Vagina (tissue), 2 donors: ENCODE results near the gene FGD2. TPM values are rescaled to one million over a fixed set of nuclear protein-coding genes. Genes with fewer than 3 reads are reported as not detected.

ENCODE experiments used
- DNase-seq, 2 donors: peaks; one replicate each; pipeline ENCODE4 v3.0.0-alpha.2; 2017; ENCODE audit errors: extremely low spot score in 2 of 2
- H3K27ac ChIP-seq: fragments of 200-600 bp; sonication (generic); one replicate; pipeline ENCODE4 v1.5.1; 2019
- H3K27me3 ChIP-seq: fragments of 200-600 bp; sonication (generic); one replicate; pipeline ENCODE4 v1.5.1; 2019
- H3K36me3 ChIP-seq, 2 donors: fragments of 200-600 bp; sonication (generic); one replicate each; pipeline ENCODE4 v1.5.1; 2017 to 2019
- H3K4me1 ChIP-seq: fragments of 200-600 bp; sonication (generic); one replicate; pipeline ENCODE4 v1.5.1; 2019
- H3K4me3 ChIP-seq, 2 donors: fragments of 200-600 bp; sonication (generic); 1 replicate in 1 of 2; 2 replicates in 1 of 2; pipeline ENCODE4 v1.5.1; 2016 to 2019
- H3K9me3 ChIP-seq: fragments of 200-600 bp; sonication (generic); one replicate; pipeline ENCODE4 v1.5.1; 2019
- POLR2A ChIP-seq, 2 donors: fragments of 450-650 bp; IDR thresholded peaks; one replicate each; pipeline ENCODE4 v1.6.1; 2017; ENCODE audit warnings: antibody characterized with exemption in 2 of 2, mild to moderate bottlenecking in 2 of 2, moderate library complexity in 2 of 2
- POLR2AphosphoS5 ChIP-seq, 2 donors: sonication (generic); formaldehyde crosslinking; IDR thresholded peaks; one replicate each; pipeline ENCODE4 v1.9.0; 2017; ENCODE audit warnings: antibody characterized with exemption in 2 of 2, mild to moderate bottlenecking in 2 of 2, low read depth in 1 of 2; ENCODE audit not compliant: insufficient read depth in 1 of 2
- intact Hi-C: fragments of 100-400 bp; cut with DNase I; formaldehyde crosslinking; loops from one replicate; pipeline ENCODE4 v1.15.1; 2023
- total RNA-seq: library from RNA; depleted of rRNA; stranded (reverse); fragments of >200 nt; gene quantifications from one replicate; pipeline ENCODE4 v1.2.3, GENCODE V29; 2016
- TF ChIP-seq, protein P1 (sequence below), 3 experiments: fragments of 450-650 bp in 2 of 3; fragments of 200-600 bp in 1 of 3; sonication (generic) in 1 of 3; IDR thresholded peaks; one replicate each; pipeline ENCODE4 v1.5.1; 2017 to 2019; ENCODE audit warnings: antibody characterized with exemption in 3 of 3, mild to moderate bottlenecking in 2 of 3, moderate library complexity in 2 of 3

The FGD2 gene
- total RNA-seq, 1 donor from 2014 or later, result 20.4 TPM

DNA sequence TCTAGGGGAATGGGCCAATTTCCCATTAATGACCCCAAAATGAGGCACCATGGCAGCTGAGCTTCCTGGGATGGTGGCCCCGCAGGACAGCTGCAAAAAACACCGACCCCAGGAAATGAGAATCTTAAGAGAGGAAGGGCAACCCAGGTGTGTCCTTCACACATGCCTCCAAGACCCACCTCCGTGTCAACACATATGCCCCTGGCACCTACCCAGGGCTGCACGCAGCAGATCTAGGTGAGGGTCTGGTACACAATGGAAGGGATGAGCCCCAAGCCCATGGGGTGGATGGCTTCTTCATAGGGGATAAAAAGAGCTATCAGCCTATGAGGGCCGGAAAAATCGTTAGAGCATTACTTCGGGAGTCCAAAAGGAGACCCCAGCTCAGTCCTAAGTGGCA lies 28.9 kb upstream of the FGD2 start:
- DNase-seq, result no peak
- Histone ChIP-seq H3K36me3 (peaks cover 0 to 68% of the 10 kb centered on the region in 2 donors), H3K27me3 (no peaks in the 10 kb centered on the region), H3K4me3 (no peak overlapping the region), H3K27ac (peak overlapping the region; percentile 86), H3K9me3 (no peaks in the 10 kb centered on the region), H3K4me1 (peaks cover 61% of the 10 kb centered on the region)
- intact Hi-C loops, result no loop called here
- TF ChIP-seq POLR2A (IDR thresholded peaks at IDR 0.05) (no peak), POLR2AphosphoS5 (IDR thresholded peaks at IDR 0.05; ENCODE audit: insufficient read depth in 1 of 2, low read depth in 1 of 2) (no peak)
- TF ChIP-seq, protein P1, sequence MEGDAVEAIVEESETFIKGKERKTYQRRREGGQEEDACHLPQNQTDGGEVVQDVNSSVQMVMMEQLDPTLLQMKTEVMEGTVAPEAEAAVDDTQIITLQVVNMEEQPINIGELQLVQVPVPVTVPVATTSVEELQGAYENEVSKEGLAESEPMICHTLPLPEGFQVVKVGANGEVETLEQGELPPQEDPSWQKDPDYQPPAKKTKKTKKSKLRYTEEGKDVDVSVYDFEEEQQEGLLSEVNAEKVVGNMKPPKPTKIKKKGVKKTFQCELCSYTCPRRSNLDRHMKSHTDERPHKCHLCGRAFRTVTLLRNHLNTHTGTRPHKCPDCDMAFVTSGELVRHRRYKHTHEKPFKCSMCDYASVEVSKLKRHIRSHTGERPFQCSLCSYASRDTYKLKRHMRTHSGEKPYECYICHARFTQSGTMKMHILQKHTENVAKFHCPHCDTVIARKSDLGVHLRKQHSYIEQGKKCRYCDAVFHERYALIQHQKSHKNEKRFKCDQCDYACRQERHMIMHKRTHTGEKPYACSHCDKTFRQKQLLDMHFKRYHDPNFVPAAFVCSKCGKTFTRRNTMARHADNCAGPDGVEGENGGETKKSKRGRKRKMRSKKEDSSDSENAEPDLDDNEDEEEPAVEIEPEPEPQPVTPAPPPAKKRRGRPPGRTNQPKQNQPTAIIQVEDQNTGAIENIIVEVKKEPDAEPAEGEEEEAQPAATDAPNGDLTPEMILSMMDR (IDR thresholded peaks at IDR 0.05), result no peak

DNA sequence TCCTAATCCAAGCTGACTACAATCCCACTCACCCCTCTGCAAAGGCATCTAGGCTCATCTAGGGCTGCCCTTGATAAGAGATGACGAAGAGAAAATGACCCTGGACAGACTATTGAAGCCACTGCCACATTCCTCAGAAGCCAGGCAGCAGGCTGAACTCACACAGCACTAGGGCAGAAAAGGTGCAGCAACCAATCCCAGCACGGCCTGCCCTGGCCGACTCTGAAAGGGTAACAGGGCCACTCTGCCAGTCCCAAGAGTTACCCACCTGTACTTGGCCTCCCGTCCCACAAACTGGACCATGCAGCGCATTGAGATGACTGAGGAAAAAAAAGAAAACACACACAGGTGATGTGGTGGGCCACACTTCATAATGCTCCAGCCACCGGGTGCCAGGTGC lies 28.5 kb upstream of the FGD2 start:
- Histone ChIP-seq H3K27ac (peak overlapping the region; percentile 86), H3K9me3 (no peaks in the 10 kb centered on the region), H3K27me3 (no peaks in the 10 kb centered on the region), H3K36me3 (peaks cover 0 to 64% of the 10 kb centered on the region in 2 donors), H3K4me1 (peaks cover 61% of the 10 kb centered on the region), H3K4me3 (no peak overlapping the region)
- no peak for DNase-seq
- intact Hi-C loops, result no loop called here
- TF ChIP-seq POLR2AphosphoS5 (IDR thresholded peaks at IDR 0.05; ENCODE audit: insufficient read depth in 1 of 2, low read depth in 1 of 2) (no peak), POLR2A (IDR thresholded peaks at IDR 0.05) (no peak)
- TF ChIP-seq, protein P1 (IDR thresholded peaks at IDR 0.05), result no peak

DNA sequence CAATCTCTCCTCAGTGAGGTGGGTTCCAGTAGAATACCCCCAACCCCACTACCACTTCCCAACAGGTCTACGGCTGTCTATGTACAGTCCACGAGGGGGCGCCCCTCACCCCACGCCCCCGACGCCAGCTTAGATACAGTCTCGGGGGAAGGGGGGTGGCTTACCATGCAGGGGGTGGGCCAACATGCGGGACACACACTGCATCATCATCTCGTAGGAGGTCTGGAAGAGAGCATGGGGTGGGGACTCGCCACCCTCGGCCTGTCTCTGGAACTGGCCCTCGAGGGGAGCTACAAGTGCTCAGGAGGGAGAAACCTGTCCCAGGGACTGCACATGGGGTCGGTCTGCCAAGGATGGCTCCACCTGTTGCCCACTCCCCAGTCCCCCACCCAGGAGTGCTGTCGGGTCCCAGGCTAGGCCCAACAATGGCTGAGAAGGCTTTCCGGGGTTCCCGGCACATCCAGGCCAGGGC lies 27.9 kb upstream of the FGD2 start:
- Histone ChIP-seq H3K4me1 (peaks cover 61% of the 10 kb centered on the region), H3K4me3 (no peak overlapping the region), H3K9me3 (no peaks in the 10 kb centered on the region), H3K27me3 (no peaks in the 10 kb centered on the region), H3K36me3 (peaks cover 0 to 59% of the 10 kb centered on the region in 2 donors), H3K27ac (peak overlapping the region; percentile 86)
- DNase-seq, result no peak
- intact Hi-C loops, result no loop called here
- TF ChIP-seq, protein P1 (IDR thresholded peaks at IDR 0.05), result no peak
- TF ChIP-seq POLR2AphosphoS5 (IDR thresholded peaks at IDR 0.05; ENCODE audit: insufficient read depth in 1 of 2, low read depth in 1 of 2) (no peak), POLR2A (IDR thresholded peaks at IDR 0.05) (no peak)

DNA sequence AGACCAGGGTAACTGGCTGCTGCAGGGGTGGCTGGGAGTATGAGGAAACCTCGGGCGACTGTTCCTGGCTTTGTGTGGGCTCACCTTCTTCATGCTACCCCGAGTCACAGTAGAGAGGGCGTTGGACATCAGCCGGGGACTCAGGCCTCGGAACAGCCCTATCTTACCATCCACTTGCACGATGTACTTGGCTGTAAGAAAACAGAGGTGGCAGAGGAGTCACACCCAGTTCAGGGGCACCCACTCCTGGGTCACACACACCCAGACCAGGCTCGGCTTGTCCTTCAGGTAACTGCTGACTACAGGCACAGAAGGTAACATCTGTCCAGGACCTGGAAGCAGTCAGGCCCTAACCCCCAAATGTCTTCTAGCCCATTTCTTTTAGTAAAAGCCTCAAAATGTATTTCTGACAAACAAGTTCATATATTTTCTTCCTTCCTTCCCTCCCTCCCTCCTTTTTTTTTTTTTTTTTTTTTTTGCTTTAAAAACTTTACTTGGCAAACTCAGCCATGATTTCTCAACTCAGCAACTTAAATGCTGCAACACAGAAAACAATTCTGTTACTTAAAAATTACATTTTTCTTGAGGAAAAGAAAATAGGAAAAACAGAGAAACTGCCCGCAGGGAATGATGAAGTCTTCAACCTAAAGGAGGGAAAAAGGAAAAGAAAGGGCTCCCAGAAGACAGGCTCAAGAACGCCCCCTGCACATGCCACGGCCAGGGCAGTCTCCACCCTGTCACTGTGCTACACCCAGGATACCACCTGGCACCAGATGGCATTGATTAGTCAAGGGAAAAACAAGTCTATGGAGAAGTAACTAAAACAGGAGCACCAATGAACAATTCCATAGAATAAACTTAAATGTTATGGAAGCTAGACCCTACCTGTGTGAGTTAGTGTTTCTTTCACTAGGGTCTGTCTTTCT lies 26.8 kb upstream of the FGD2 start:
- peaks cover 61% of the 10 kb centered on the region for H3K4me1 ChIP-seq
- no peak for TF ChIP-seq POLR2A (IDR thresholded peaks at IDR 0.05)
- no peak for TF ChIP-seq POLR2AphosphoS5 (IDR thresholded peaks at IDR 0.05; ENCODE audit: insufficient read depth in 1 of 2, low read depth in 1 of 2)
- TF ChIP-seq, protein P1 (IDR thresholded peaks at IDR 0.05), result no peak
- H3K36me3 ChIP-seq, result peaks cover 0 to 49% of the 10 kb centered on the region in 2 donors
- H3K4me3 ChIP-seq, result peak overlapping the region in 1 of 2 donors; percentile 5
- H3K27me3 ChIP-seq, result no peaks in the 10 kb centered on the region
- H3K9me3 ChIP-seq, result no peaks in the 10 kb centered on the region
- intact Hi-C loops, result no loop called here
- peak overlapping the region; percentile 86 for H3K27ac ChIP-seq
- no peak for DNase-seq

DNA sequence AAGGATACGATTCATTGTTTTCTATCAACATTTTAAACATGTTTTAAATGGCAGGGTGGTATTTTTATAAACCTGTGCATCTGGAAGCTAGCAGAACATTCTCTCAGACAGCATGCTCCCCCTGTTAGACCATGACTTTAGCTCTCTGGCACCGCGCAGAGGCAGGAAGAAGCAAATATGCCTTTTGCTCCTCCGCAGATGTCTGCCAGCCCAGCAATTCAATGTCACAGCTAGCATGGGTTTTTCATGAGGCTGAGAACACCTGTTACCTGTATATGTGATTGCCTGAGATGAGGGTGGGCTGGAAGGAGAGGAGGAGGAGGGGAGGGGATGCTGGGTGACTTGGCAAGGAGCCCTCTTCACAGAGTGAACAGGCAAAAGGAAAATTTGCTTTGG lies 26.1 kb upstream of the FGD2 start:
- TF ChIP-seq, protein P1 (IDR thresholded peaks at IDR 0.05), result peak; percentile 23 to 66 (median 40)
- TF ChIP-seq POLR2AphosphoS5 (IDR thresholded peaks at IDR 0.05; ENCODE audit: insufficient read depth in 1 of 2, low read depth in 1 of 2) (peak in 1 of 2 donors; percentile 12), POLR2A (IDR thresholded peaks at IDR 0.05) (no peak)
- H3K27me3 ChIP-seq, result no peaks in the 10 kb centered on the region
- no peak overlapping the region for H3K4me3 ChIP-seq
- no peak for DNase-seq
- intact Hi-C loops, result no loop called here
- H3K27ac ChIP-seq, result peak overlapping the region; percentile 86
- H3K4me1 ChIP-seq, result peaks cover 67% of the 10 kb centered on the region
- no peaks in the 10 kb centered on the region for H3K9me3 ChIP-seq
- peaks cover 0 to 43% of the 10 kb centered on the region in 2 donors for H3K36me3 ChIP-seq
